NCI-H2227 treated with DMSO at 0.1 percent for 48 hours (cell line): ENCODE results near the gene ERICH4.
"Not testable (repeated sequence)": the region's sequence is repeated elsewhere in the genome, so short reads cannot be mapped to it uniquely, and the experiment has no call there.

ENCODE experiments used
- DNase-seq: peaks from one replicate; lab custom pipeline; 2025; lab: John Stamatoyannopoulos, UW

ERICH4 gene

DNA sequence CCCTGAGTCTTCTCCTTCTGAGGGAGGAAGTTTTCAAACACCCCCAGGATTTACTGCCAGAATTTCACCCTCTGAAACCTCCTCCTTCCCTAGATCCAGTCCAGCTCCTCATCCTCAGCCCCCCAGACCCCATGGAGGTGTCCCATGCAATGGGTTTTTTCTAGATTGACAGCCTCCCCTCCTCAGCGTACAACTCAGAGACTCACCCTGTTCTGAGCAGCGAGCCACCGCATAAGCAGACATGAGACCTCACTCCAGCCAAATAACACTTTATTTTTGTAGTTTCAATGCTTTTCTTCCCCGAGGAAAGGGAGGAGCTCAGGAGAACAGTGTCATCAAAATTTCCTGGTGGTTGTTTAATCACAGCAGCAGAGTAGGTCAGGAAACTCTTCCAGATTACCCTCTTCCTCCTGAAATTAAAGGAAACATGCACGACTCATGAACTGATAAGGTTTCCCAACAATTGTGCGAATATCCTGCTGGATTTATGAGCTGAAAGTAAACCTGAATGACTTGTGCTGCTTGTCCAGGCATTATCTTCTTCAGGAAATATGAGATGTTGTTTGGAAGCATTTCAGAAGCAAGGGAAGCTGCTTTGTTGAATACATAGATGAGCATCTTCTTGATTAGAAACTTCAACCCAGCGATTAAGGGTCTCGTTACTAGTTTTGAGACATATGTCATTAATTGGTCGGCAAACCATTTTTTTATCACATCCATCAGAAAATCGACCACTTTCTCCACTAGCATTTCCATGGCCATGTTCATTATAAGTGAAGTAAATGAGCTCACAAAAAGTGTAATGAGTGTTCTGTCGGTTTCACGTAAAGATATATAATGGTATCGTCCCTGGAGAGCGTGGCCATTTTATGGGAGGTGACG lies 36.2 kb downstream of the ERICH4 start:
- DNase-seq, result no peak

DNA sequence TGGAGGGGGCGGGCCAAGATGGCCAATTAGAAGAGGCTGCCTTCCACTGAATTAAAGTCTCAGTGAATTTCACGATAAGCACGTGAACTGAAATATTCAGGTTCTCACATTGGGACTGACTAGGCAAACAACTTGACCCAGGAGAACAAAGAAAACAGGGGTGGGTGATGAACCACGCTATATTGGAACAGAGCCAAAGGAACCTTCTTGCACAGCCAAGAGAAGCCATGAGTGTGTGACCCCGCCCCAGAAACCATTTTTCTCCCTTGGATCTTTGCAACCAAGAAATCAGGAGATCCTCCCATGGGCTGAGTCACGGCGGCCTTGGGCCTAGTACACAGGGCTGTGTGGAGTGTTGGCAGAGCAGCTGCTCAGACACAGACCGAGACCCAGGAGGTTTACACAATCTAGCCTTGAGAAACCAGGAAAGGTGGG lies 36.8 kb downstream of the ERICH4 start:
- no peak for DNase-seq

GRCh38 chr19:41480336-41480735 lies 37.4 kb downstream of the ERICH4 start:
- no peak for DNase-seq

GRCh38 chr19:41484822-41485221 lies 41.9 kb downstream of the ERICH4 start:
- DNase-seq, result no peak

- DNase-seq, result not testable (repeated sequence)
Observed at GRCh38 chr19:41486953-41487352, 44.0 kb downstream of the ERICH4 start.

GRCh38 chr19:41492843-41493242 lies 49.9 kb downstream of the ERICH4 start:
- no peak for DNase-seq
